ENCODE results near the gene CASP7.

DNA sequence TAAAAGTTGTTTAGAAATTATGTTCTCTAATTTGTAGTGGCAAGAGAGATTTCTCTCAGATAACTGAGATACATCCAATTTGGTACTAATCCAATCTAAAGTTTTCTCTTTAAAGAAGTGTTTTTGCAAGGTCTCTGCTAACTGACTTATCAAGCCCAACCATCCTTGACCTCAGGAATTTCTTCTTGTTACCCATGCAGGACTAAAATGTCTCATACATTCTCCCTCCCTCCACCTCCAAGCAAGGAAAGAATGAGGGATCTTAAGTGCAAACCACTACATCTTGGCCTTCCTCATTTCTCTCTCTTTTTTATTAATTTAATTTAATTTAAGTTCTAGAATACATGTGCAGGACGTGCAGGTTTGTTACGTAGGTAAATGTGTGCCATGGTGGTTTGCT lies 28.7 kb upstream of the CASP7 start:
- TF ChIP-seq CTCF (IDR thresholded peaks at IDR 0.05) (no peak), POLR2A (IDR thresholded peaks at IDR 0.05) (no peak), POLR2AphosphoS5 (IDR thresholded peaks at IDR 0.05) (no peak)

Measured in prostate gland (tissue), 2 donors.